Left ventricle myocardium inferior (tissue), 1 donor: Measurements from ENCODE around the gene DNAL1. TPM values are rescaled to one million over a fixed set of nuclear protein-coding genes. Genes with fewer than 3 reads are reported as not detected.
"Not testable (repeated sequence)": the region's sequence is repeated elsewhere in the genome, so short reads cannot be mapped to it uniquely, and the experiment has no call there.

Source experiments
- DNase-seq: peaks from one replicate; pipeline ENCODE4 v3.0.0-alpha.2; 2020
- H3K27ac ChIP-seq: fragments of 200-600 bp; replicated peaks from 2 replicates; pipeline ENCODE4 v1.8.0; 2021
- H3K27me3 ChIP-seq: fragments of 200-600 bp; 2 replicates; pipeline ENCODE4 v1.8.0; 2021; ENCODE audit warnings: low read depth
- H3K36me3 ChIP-seq: fragments of 200-600 bp; 2 replicates; pipeline ENCODE4 v1.8.0; 2021
- H3K4me1 ChIP-seq: fragments of 200-600 bp; 2 replicates; pipeline ENCODE4 v1.8.0; 2021
- H3K4me3 ChIP-seq: fragments of 200-600 bp; 2 replicates; pipeline ENCODE4 v1.8.0; 2021; ENCODE audit warnings: mild to moderate bottlenecking, moderate library complexity
- H3K9me3 ChIP-seq: fragments of 200-600 bp; replicated peaks from 2 replicates; pipeline ENCODE4 v1.8.0; 2021
- intact Hi-C: fragments of 100-400 bp; cut with micrococcal nuclease; formaldehyde crosslinking; loops from one replicate; pipeline ENCODE4 v1.11.0; 2022
- total RNA-seq: library from RNA; stranded (reverse); fragmentation: NEBNext Ultra II Directional; extraction: Animal tissue kit (Norgen Biotek cat#: 25700); gene quantifications from one replicate; pipeline ENCODE4 v1.2.1, GENCODE V29; 2021
- TF ChIP-seq, protein P1 (sequence below): fragments of 200-600 bp; IDR thresholded peaks from 2 replicates; pipeline ENCODE4 v1.8.0; 2021; ENCODE audit warnings: antibody characterized with exemption, mild to moderate bottlenecking, borderline replicate concordance
- donor health status: DM: no; HTN: yes; CAD: no; lungs with severe emphysema.

DNAL1 gene
- total RNA-seq, 1 donor from 2014 or later, result 15.2 TPM

GRCh38 chr14:73696466-73697400 is 51.9 kb downstream of the DNAL1 start:
- H3K27ac ChIP-seq, result no peak overlapping the region

GRCh38 chr14:73700325-73700724 is 55.5 kb downstream of the DNAL1 start:
- H3K4me1 ChIP-seq, result no peaks in the 10 kb centered on the region
- intact Hi-C loops, result no loop called here
- DNase-seq, result no peak
- no peaks in the 10 kb centered on the region for H3K9me3 ChIP-seq
- no peak overlapping the region for H3K4me3 ChIP-seq
- TF ChIP-seq, protein P1, sequence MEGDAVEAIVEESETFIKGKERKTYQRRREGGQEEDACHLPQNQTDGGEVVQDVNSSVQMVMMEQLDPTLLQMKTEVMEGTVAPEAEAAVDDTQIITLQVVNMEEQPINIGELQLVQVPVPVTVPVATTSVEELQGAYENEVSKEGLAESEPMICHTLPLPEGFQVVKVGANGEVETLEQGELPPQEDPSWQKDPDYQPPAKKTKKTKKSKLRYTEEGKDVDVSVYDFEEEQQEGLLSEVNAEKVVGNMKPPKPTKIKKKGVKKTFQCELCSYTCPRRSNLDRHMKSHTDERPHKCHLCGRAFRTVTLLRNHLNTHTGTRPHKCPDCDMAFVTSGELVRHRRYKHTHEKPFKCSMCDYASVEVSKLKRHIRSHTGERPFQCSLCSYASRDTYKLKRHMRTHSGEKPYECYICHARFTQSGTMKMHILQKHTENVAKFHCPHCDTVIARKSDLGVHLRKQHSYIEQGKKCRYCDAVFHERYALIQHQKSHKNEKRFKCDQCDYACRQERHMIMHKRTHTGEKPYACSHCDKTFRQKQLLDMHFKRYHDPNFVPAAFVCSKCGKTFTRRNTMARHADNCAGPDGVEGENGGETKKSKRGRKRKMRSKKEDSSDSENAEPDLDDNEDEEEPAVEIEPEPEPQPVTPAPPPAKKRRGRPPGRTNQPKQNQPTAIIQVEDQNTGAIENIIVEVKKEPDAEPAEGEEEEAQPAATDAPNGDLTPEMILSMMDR, result no peak
- H3K27ac ChIP-seq, result no peak overlapping the region
- peaks cover 3% of the 10 kb centered on the region for H3K36me3 ChIP-seq
- no peaks in the 10 kb centered on the region for H3K27me3 ChIP-seq

More at GRCh38 chr14:73696466-73697400, 51.9 kb downstream of the DNAL1 start:
- intact Hi-C loops, result no loop called here
- TF ChIP-seq, protein P1, result no peak
- no peak overlapping the region for H3K4me3 ChIP-seq
- no peak for DNase-seq
- no peaks in the 10 kb centered on the region for H3K4me1 ChIP-seq
- H3K27me3 ChIP-seq, result no peaks in the 10 kb centered on the region
- H3K36me3 ChIP-seq, result peaks cover 33% of the 10 kb centered on the region
- H3K9me3 ChIP-seq, result no peaks in the 10 kb centered on the region

DNA sequence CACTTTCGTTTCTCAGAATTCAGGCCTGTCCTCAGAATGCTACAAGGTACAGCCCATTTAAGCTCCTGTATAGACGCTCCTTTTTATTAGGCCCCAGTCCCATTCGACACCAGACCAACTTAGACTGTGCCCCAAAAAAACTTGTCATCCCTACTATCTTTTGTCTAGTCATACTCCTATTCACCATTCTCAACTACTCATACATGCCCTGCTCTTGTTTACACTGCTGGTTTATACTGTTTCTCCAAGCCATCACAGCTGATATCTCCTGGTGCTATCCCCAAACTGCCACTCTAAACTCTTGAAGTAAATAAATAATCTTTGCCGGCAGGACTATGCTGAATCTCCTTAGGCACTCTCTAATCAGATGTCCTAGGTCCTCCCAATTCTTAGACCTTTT is 63.3 kb downstream of the DNAL1 start:
- H3K27ac ChIP-seq, H3K4me3 ChIP-seq, H3K36me3 ChIP-seq, H3K27me3 ChIP-seq, DNase-seq, H3K9me3 ChIP-seq, intact Hi-C loops: not testable (repeated sequence)
- H3K4me1 ChIP-seq, result peaks cover 19% of the 10 kb centered on the region

DNA sequence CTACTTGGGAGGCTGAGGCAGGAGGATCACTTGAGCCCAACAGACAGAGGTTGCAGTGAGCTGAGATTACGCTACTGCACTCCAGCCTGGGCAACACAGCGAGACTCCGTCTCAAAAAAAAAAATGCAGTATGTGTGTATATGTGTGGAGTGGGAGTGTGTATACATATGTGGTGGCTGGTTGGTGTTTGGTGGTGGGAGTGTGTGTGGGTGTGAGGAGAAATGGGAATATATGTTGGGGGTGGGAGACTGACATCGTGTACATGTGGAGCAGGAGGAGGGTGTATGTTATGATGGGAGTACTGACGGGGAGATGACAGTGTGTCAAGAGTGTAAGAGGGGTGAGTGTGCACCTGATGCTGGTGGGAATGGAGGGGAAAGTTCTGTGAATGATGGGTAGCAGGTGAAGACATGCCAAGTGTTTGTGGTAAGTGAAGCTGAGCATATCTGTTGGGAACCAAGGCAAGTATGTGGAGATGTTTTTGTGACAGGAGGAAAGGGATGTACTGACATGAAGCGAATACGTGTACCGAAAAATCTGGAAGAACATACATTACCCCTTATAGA is 65.2 kb downstream of the DNAL1 start:
- no peaks in the 10 kb centered on the region for H3K9me3 ChIP-seq
- H3K36me3 ChIP-seq, result no peaks in the 10 kb centered on the region
- no peak for DNase-seq
- no peaks in the 10 kb centered on the region for H3K27me3 ChIP-seq
- TF ChIP-seq, protein P1, result no peak
- H3K4me3 ChIP-seq, result no peak overlapping the region
- intact Hi-C loops, result no loop called here
- H3K27ac ChIP-seq, result no peak overlapping the region
- peaks cover 36% of the 10 kb centered on the region for H3K4me1 ChIP-seq

DNA sequence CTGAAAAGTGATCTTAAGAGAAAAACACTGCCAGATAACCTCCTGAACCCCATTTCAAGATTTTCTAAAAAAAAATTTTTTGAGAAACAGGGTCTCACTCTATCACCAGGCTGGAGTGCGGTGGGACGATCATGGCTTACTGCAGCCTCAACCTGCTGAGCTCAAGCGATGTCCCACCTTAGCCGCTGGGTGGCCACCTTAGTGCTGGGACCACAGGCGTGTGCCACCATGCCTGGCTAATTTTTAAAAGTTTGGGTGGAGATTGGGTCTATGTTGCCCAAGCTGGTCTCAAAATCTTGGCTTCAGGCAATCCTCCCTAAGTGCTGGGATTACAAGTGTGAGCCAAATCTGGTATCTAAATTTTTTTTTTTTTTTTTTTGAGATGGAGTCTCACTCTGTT is 66.0 kb downstream of the DNAL1 start:
- intact Hi-C loops, result no loop called here
- Histone ChIP-seq H3K27ac (no peak overlapping the region), H3K9me3 (no peaks in the 10 kb centered on the region), H3K4me3 (no peak overlapping the region), H3K27me3 (no peaks in the 10 kb centered on the region), H3K36me3 (peaks cover 6% of the 10 kb centered on the region), H3K4me1 (peaks cover 36% of the 10 kb centered on the region)
- no peak for DNase-seq
- TF ChIP-seq, protein P1, result no peak

- DNase-seq, result no peak
- Histone ChIP-seq H3K4me3 (peak overlapping the region; percentile 82), H3K4me1 (peaks cover 40% of the 10 kb centered on the region), H3K9me3 (no peaks in the 10 kb centered on the region), H3K27ac (peak overlapping the region; percentile 89), H3K27me3 (no peaks in the 10 kb centered on the region), H3K36me3 (peaks cover 17% of the 10 kb centered on the region)
- intact Hi-C loops, result no loop called here
- TF ChIP-seq, protein P1, result no peak
Observed at GRCh38 chr14:73712071-73712506, 67.3 kb downstream of the DNAL1 start.
